Measurements from ENCODE around the gene PAQR7.

The PAQR7 gene

DNA sequence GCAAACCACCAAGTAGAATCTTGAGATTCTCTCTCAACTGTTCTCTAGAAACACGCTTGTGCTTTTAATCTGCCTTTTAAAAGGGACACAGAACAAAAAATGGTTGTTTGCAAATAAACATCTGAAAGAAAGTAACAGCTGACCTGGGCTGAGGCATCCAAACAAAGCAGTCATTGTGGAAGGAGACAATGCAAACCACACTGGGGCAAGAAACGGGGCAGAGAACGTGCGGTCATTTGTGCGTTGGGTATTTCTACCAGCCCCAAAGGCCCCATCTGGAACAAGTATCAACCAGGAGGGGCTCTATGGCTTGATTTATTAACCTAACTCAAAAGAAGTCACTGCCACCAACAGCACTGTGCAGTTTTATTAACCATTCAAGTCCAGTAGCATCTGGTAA lies 24.7 kb upstream of the PAQR7 start:
- DNase-seq: no peak

DNA sequence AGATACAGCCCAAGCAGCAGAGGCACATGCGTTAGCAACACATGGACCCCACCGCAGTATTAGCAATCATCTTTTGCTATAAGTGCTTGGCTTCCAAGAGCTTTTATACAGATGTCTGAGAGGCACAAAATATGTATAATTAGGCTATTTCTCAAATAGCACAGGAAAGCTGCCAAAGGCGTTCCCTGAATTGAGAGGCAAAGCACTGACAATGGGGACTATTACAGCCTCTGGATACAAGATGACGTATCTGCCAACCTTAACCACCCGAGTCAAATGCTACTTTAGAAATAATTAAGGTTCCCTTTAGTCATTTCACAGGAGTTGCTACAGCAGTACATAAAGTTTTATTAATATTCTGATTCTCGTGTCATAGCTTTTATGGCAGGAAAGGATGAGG lies 24.3 kb upstream of the PAQR7 start:
- no peak for DNase-seq

DNA sequence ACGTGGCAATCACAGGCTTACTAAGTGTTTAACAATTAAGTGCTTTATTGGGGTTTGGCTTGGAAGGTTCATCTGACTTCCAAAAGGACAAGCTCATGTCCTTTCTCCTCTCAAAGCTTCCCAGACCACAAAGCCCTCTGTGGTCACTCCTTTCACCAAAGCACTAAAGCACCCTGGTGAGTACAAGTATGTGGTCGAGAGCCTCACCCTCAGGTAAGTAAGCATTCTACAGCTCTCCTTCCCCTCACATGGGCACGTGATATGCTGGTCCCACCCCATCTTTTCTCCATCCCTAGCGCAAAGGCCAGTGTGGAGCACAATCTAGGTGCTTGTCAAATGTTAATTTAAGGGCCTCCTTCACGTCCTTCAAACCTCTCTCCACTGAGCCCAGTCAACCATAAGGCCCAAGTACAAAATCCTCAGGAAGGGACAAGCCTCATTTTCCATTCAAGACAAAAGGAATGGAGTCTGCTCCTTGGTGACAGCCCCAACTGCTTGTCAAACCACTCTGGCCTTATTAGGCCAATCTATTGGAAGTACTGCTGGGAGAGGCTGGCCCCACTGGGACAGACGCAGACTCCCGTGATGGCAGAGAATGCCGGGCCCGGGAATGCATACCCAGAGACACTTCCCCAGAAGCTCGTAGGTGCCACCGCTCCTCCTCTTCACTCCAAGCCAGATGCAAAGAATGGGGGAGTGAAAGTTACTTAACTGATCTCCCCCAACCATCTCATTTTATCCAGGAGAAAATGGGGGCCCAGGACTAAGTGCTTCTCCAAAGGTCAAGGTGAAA lies 22.9 kb upstream of the PAQR7 start:
- DNase-seq: no peak

DNA sequence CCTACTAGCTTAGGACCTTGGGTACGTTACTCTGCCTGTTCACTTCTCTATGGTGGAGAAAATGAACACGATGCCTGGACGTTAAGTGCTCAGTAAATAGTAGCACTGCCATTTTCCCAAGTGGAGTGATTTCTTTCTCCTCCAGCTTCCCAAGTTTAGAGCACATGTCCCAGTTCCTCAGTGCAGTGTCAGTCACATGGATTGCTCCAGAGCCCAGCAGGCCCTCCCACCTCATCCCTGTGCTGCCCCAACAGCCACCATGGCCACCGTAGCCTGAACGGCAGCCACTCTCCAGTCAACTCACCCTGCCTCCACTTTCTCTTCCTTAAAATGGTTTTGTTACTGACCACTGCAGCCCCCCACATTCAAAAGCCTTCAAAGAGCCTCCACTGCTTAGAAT lies 22.2 kb upstream of the PAQR7 start:
- no peak for DNase-seq

DNA sequence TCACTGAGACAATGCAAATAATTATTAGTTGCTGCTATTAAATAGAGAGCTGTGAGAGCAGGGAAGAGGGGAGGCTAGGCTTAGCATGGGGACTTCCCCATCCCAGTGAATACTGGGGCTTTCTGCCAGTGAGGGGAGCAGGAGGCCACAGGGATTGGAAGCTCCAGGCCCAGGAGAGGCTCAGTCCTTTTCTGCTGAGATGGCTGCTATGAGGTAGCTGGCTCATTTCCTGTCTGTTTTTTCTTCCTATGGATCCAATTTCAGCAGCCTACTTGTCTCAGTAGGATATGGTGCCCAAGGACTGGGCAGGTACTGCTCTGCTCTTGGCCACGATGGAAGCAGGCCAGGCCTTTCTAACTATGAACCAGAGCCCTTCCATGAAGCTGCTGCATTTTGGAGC lies 20.8 kb upstream of the PAQR7 start:
- DNase-seq: no peak

DNA sequence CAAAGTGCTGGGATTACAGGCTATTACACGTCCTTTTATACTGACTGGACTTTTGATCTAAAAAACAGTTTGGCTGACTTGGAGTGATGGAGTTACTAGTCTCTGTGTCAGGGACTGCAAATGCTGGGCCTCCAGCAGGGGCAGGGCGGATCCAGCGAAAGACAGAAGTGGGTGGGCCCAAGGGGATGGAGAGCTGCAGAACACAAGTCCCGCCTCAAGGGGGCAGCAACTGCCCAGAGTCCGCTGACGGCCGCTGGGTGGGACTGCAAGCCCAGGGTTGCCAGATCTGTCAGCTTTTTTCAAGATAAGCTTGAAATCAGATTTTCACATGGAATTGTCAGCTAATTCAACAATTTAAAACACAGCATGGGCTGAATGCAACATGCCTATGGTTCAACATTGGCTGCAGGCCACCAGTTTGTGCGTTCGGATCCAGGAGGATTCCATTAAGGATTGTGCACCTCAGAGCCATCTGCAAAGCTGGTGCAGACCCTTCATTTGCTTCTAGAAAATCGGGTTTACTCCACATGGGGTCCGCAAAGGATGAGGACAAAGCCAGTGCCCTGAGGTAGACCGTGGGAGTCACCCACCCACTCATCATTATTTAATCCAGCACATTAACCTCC lies 20.0 kb upstream of the PAQR7 start:
- DNase-seq: peak; percentile 95

DNA sequence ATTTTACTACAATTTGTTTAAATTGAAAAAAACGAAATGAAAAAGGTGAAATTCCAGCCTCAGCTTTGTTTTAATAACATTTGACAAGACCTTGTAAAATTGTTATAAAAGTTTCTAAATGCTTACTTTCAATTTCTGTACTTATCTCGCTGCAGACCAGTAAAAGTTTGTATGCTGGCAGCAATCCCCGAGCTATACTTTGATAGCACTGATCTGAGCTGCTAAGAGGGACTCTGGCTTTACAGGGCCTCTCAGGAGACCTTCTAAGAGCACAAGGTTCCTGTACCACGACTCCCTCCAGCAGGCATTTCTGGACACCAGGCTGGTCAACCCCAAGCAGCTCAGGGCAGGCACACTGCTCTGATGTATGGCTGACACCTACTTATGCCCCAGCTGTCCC lies 17.6 kb upstream of the PAQR7 start:
- DNase-seq: no peak

DNA sequence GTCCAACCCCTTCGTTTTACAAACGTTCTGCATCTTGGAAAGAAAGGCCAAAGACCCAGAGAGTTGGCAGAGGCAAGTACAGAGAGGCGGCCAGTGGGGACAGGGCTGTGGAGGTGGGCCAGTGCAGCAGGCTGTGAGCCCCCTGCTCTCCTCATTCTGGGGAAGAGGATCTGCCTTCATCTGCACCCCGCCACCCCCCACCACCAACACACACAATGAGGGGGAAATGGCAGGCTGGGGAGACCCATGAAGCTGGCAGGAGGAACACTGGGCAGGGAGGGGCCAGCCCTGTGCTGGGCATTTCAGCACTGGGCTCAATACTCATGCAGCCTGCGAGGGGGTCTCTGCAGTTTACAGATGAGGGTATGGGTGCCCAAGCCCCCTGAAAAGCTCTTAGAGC lies 16.1 kb upstream of the PAQR7 start:
- DNase-seq: no peak

DNA sequence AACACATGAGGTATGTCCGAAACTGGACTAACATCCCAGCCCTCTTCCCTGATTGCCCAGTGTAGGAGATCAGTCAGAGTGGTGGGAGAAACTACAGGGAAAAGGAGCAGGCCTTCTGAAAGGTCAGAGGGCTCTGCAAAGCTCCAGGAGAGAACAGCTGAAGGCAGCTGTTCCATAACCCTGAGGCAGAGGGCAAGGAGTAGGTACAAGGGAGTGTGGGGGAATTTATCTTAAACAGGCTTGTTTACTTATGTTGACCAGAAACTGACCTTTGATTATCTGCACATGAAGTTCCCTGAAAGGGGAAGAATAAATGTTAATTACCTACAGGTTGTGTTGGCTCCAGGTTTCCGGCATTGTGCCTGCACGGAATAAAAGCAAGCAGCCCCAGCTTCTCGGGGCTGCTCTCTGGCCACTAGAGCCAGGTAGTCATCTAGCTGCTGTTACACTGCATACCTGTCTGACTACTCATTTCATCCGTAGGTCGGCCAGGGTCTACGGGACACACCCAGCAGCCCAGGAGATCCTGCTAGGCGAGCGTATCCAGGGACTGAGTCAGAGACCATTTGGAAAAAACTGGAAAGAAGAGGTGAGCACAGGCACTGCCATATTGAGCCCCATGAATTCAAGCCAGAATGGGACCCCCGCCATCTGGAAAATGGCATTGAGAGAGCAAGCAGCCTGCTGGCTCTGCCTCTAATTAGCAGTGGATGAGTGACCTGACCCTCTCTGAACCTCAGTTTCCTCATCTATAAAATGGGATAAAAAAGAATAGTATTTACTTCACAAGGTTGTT lies 14.9 kb upstream of the PAQR7 start:
- DNase-seq: no peak

DNA sequence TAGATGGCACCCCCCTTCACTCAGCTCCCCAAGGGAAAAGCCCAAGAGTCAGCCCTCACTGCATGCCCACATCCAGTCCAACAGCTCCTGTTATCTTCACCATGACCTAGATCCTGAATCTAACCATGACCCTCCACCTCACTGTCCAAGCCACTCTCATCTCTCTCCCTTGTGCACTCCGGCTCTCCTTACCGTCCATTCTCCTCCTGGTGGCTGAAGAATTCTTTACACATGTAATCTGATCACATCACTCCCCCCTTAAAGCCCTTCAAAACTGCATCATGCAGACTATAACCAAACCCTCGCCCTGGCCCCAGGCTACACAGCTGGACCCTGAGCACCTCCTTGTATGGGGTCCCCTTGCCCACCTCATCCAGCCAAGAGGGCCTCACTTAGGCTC lies 14.0 kb upstream of the PAQR7 start:
- DNase-seq: no peak

DNA sequence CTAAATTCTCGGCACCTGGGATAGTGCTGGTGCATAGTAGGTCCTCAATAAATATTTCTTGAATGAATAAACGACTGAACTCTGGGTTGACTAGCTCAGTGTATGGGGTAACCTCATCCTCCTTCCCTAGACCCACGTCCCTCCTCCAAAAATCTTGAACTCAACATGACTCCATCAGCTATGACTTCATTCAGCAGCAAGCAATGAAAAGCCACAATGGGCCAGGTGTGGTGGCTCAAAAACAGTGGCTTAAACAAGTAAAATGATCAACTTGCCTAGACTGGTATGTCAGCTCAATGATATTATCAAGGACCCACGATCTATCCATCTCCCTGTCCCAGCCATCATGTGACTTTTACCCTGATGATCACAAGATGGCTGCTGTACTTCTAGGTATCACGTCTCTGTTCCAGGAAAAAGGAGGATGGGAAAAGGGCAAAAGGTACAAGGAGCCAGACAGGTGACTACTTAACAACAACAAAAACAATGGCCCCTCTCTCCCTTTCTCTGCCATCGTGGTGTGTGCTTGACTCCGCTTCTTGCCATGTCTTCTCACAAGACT lies 13.0 kb upstream of the PAQR7 start:
- no peak for DNase-seq

DNA sequence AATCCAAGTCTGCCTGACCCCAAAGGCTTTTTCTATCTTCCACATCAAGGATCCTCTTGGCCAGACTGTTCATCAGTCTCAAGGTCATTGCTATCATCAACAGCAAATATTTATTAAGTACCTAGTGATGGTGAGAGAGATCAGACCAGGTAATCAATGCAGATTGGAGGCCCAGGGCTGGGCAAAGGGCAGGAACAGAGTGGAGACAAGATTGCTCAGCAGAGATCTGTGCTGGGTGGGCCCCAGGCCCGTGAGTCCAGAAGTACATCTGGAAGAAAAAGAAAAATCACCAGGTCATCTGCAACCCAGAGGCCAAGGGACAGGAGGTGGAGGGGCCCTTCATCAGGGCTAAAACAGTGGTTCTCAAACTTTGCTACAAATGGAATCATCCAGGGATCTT lies 10.1 kb upstream of the PAQR7 start:
- DNase-seq: no peak

DNA sequence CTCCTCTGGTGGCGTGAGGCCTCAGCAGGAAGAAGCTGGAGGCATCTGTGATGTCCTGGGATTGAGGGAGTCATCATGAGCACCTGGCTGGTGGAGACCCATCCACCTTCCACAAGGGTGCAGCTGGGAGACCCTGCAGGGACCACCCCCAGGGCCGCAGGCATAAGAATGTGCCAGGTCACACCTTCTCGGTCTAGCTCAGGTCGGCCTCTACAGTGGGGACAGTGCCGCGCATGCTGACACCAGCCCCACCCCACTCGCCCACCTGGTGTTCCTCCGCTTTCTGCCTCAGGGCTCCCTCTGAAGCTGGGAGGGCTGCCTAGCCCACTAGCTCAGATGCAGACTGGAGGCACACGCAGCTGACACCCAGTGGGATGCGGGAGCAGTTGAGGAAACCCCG lies 5.8 kb upstream of the PAQR7 start:
- DNase-seq: no peak

DNA sequence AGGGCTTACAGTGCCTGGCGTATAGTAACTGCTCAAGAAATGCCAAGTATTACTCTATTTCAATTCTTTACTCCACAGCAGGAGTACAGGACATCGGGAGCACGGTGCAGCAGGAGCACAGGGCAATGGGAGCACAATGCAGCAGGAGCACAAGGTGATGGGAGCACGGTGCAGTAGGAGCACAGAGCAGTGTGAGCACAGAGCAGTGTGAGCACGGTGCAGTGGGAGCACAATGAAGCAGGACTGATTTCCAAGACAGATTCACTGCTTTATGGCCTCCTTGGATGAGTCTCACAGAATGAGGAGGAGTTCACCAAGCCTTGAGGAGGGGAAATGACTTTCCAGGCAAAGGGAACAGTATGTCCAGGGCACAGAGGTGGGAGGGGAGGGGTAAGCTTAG lies 5.0 kb upstream of the PAQR7 start:
- DNase-seq: no peak

DNA sequence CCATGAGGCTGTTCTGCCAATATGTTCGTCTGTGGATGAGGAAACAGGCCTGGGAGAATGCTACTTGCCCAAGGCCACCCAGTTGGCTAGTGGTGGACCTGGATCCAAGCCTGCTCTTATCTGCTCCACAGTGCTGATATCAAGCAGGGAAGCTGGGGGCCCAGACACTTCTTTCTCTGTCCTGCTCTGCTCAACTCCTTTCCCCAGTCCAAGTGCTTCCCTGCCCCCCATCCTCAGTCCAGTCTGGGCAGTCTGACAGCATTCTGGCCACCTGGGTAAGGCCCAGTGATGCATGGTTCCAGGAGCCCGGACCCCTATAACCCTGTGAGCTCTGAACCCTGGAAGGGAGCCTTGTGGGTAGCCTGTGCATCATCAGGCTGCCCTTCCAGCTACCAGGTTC lies 4.2 kb upstream of the PAQR7 start:
- peak; percentile 40 for DNase-seq

DNA sequence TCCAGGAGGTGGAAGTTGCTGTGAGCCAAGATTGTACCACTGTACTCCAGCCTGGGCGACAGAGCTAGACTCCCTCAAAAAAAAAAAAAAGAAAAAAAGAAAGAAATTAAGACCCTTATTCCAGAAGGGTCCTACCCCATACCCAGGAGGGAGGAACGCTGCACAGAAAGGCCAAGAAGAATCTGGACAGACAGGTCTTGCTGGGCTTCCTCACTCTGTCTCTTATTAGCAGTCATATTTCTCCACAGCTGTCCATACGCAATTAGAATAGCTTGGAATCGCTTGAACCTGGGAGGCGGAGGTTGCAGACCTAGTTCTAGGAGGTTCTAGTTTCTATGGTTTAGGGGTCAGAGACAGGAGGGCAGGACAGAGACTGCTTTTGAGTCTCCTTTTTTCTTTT lies 3.2 kb upstream of the PAQR7 start:
- DNase-seq: no peak

DNA sequence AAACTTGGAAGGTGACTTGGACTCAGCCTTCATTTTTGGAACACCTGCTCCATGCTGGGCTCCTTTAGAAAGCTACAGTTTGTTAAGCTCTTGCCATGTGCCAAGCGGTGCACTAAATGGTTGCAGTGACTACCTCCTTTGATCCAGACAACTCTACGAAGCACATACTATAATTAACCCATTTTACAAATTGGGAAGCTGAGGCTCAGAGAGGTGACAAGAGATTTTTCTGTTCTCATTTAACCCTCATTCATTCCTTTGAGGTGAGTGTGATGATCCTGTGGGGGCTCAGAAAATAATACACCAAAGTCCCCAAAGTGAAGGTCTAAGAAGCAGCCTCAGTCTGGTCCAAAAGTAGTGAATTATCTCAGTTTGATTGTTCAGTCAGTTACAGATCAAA lies 1.6 kb upstream of the PAQR7 start:
- no peak for DNase-seq

DNA sequence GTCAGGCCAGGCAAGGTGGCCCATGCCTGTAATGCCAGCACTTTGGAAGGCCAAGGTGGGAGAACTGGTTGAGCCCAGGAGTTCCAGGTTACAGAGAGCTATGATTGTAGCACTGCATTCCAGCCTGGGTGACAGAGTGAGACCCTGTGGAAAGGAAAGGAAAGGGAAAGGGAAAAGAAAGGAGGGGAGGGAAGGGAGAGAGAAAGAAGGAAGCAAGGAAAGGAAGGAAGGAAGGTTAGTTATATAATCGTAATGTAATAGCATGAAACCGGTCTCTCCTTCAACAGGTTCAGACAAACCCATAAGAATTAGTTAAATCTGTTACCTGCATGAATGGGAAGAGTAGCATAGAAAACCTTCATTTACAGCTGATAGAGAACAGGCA lies 1.2 kb upstream of the PAQR7 start:
- DNase-seq: no peak

DNA sequence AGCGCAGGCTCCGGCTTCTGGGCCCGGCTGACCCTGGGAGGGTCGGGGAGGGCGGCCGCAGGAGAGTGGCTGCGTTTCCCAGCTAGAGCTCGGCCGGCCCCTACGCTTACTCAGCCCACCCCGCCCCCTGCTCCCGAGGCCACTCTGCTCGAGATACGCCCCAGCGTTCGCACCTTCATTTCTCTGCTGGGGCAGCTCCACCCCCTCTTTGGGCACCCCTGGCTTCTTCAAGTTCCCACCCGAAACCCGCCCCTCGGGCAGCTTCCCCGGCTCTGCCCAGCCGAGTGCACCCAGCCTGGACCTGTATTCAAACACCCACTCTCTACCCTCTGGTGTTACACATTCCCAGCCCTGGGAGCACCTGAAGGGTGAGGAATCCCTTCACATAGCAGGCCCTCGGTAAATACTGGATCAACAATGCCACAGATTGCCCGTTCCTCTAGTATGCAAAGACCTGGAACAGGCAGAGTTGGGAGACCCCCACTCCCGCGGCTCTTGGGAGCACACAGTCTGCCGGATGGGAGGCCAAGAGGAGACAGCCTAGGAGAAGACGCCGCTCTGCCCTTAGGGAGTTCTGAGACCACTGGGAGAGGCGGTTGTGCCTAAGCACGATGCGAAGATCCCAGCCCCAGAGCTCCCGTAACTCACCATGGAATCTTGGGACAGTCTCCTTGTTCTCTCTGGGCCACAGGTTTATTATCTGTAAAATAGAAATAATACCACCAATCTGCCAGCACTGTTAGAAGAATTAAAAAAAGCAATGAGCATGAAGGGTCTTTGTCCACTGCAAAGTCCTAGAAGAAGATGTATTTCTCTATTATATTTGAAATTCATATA lies 566 bp upstream of the PAQR7 start:
- DNase-seq: no peak

DNA sequence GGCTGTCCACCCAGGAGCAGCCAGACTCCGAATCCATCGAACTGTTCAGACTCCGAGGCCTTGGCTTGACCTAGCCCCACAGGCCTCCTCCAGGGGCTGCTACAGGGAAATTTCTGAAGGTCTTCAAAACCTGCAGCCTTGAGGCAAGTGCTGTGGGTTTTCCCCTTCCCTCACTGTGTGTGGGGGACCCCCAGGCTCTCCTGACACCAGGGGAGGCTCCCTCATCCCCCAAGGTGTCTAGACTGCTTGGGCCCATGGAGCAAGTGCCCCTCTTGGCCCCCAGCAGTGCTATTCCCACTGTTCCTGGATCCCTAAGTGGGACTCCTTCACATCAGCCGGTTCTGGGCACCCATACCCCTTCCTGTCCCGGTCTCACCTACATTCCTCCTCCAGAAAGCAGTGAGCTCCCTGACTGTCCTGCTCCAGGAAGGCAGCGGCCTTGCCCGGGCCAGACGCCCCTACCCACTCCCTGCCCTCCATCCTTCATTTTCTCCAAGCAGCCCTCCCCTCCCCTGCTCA lies 814 bp downstream of the PAQR7 start:
- DNase-seq: no peak

DNA sequence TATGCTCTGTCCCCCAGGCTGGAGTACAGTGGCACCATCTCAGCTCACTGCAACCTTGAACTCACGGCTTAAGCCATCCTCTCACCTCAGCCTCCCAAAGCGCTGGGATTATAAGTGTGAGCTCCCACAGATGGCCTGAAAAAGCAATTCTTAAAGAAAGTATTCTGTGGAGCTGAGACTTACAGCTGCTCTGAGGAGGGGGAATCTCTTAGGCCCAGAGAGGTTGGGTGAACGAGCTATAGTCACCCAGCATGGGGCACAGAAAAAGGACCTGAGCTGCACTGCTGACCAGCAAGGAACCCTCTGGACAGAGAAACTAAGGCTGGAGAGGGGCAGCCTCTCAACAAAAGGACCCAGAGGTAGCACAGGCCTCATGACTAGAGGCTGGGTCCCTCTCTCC lies 1.3 kb downstream of the PAQR7 start:
- DNase-seq: no peak

DNA sequence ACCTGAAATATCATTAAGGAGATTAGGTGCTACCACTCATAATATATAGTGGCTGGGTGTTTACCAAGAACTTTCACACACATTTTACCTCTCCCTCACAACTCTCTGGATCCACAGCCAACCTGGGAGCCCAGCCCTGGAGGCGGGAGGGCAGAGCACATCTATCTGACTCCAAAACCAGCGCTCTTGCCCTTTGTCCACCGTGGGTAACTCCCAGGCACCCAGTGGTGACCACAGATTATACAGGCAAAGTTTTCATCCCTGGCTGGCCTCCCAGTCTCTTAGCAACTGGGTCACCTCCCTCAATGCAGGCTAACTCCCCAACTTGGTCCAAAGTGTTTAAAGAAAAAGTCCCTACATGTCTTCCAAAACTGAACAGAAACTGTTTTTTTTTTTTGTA lies 2.4 kb downstream of the PAQR7 start:
- DNase-seq: no peak

DNA sequence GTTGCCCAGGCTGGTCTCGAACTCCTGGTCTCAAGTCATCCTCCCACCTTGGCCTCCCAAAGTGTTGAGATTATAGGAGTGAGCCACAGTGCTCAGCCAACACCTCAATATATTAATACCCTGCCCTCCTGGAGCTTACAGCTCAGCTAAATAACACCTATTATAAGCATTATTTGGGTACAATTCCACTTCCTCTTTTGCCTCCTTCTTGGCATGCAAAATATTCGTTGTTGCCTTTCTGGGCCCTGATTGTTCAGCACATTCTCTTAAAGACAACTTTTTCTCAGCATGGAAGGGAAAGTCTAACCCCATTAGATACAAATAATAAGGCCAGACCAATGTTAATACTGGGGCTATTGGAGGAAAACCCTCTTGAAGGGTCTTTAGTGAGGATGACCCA lies 2.8 kb downstream of the PAQR7 start:
- DNase-seq: no peak
